ENCODE data around the gene RAD18. TPM values are rescaled to one million over a fixed set of nuclear protein-coding genes. Genes with fewer than 3 reads are reported as not detected.

RAD18 gene
- total and polyA plus RNA-seq, 9 of the 15 experiments (the other 6 are each of a cell fraction or from before 2014, with no cell fraction given), result 19.2 to 49.4 (median 34.4) TPM

- TF ChIP-seq, protein P1, sequence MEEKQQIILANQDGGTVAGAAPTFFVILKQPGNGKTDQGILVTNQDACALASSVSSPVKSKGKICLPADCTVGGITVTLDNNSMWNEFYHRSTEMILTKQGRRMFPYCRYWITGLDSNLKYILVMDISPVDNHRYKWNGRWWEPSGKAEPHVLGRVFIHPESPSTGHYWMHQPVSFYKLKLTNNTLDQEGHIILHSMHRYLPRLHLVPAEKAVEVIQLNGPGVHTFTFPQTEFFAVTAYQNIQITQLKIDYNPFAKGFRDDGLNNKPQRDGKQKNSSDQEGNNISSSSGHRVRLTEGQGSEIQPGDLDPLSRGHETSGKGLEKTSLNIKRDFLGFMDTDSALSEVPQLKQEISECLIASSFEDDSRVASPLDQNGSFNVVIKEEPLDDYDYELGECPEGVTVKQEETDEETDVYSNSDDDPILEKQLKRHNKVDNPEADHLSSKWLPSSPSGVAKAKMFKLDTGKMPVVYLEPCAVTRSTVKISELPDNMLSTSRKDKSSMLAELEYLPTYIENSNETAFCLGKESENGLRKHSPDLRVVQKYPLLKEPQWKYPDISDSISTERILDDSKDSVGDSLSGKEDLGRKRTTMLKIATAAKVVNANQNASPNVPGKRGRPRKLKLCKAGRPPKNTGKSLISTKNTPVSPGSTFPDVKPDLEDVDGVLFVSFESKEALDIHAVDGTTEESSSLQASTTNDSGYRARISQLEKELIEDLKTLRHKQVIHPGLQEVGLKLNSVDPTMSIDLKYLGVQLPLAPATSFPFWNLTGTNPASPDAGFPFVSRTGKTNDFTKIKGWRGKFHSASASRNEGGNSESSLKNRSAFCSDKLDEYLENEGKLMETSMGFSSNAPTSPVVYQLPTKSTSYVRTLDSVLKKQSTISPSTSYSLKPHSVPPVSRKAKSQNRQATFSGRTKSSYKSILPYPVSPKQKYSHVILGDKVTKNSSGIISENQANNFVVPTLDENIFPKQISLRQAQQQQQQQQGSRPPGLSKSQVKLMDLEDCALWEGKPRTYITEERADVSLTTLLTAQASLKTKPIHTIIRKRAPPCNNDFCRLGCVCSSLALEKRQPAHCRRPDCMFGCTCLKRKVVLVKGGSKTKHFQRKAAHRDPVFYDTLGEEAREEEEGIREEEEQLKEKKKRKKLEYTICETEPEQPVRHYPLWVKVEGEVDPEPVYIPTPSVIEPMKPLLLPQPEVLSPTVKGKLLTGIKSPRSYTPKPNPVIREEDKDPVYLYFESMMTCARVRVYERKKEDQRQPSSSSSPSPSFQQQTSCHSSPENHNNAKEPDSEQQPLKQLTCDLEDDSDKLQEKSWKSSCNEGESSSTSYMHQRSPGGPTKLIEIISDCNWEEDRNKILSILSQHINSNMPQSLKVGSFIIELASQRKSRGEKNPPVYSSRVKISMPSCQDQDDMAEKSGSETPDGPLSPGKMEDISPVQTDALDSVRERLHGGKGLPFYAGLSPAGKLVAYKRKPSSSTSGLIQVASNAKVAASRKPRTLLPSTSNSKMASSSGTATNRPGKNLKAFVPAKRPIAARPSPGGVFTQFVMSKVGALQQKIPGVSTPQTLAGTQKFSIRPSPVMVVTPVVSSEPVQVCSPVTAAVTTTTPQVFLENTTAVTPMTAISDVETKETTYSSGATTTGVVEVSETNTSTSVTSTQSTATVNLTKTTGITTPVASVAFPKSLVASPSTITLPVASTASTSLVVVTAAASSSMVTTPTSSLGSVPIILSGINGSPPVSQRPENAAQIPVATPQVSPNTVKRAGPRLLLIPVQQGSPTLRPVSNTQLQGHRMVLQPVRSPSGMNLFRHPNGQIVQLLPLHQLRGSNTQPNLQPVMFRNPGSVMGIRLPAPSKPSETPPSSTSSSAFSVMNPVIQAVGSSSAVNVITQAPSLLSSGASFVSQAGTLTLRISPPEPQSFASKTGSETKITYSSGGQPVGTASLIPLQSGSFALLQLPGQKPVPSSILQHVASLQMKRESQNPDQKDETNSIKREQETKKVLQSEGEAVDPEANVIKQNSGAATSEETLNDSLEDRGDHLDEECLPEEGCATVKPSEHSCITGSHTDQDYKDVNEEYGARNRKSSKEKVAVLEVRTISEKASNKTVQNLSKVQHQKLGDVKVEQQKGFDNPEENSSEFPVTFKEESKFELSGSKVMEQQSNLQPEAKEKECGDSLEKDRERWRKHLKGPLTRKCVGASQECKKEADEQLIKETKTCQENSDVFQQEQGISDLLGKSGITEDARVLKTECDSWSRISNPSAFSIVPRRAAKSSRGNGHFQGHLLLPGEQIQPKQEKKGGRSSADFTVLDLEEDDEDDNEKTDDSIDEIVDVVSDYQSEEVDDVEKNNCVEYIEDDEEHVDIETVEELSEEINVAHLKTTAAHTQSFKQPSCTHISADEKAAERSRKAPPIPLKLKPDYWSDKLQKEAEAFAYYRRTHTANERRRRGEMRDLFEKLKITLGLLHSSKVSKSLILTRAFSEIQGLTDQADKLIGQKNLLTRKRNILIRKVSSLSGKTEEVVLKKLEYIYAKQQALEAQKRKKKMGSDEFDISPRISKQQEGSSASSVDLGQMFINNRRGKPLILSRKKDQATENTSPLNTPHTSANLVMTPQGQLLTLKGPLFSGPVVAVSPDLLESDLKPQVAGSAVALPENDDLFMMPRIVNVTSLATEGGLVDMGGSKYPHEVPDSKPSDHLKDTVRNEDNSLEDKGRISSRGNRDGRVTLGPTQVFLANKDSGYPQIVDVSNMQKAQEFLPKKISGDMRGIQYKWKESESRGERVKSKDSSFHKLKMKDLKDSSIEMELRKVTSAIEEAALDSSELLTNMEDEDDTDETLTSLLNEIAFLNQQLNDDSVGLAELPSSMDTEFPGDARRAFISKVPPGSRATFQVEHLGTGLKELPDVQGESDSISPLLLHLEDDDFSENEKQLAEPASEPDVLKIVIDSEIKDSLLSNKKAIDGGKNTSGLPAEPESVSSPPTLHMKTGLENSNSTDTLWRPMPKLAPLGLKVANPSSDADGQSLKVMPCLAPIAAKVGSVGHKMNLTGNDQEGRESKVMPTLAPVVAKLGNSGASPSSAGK (IDR thresholded peaks at IDR 0.05), result no peak
Measured at GRCh38 chr3:8888301-8888915, 74.9 kb downstream of the RAD18 start (continued).
